Mesothelial cell of epicardium (in vitro differentiated cells): ENCODE data around the gene DECR2. TPM values are rescaled to one million over a fixed set of nuclear protein-coding genes. Genes with fewer than 3 reads are reported as not detected.

Source experiments
- DNase-seq, 2 experiments: peaks; one replicate each; pipeline ENCODE4 v3.0.0; 2021; ENCODE audit warnings: low spot score in 2 of 2; ENCODE audit not compliant: unreplicated experiment in 2 of 2
- H3K27ac Mint-ChIP-seq: 2 replicates; pipeline ENCODE4 v1.8.0; 2021; ENCODE audit warnings: mixed read lengths
- H3K27me3 Mint-ChIP-seq: 2 replicates; pipeline ENCODE4 v1.8.0; 2021; ENCODE audit warnings: low read depth, mixed read lengths
- H3K36me3 Mint-ChIP-seq: 2 replicates; pipeline ENCODE4 v1.8.0; 2021; ENCODE audit warnings: mixed read lengths
- H3K4me1 Mint-ChIP-seq: 2 replicates; pipeline ENCODE4 v1.8.0; 2021; ENCODE audit warnings: mixed read lengths
- H3K4me3 Mint-ChIP-seq: 2 replicates; pipeline ENCODE4 v1.8.0; 2021; ENCODE audit warnings: mild to moderate bottlenecking, moderate library complexity, mixed read lengths
- H3K9me3 Mint-ChIP-seq: 2 replicates; pipeline ENCODE4 v1.8.0; 2021; ENCODE audit warnings: mixed read lengths
- CTCF ChIP-seq: fragments of 200-600 bp; sonication (generic); IDR thresholded peaks from one replicate; pipeline ENCODE4 v1.5.0; 2021; ENCODE audit warnings: antibody characterized with exemption; ENCODE audit not compliant: unreplicated experiment
- total RNA-seq: library from RNA; stranded (reverse); gene quantifications from 3 replicates; pipeline ENCODE4 v1.2.1, GENCODE V29; 2021

The DECR2 gene
- total RNA-seq, 1 donor from 2014 or later: 35.4 TPM

GRCh38 chr16:369866-370436 is 31.7 kb upstream of the DECR2 start:
- Mint-ChIP-seq H3K9me3 (no peaks in the 10 kb centered on the region), H3K27me3 (no peaks in the 10 kb centered on the region), H3K4me1 (peaks cover 10% of the 10 kb centered on the region), H3K27ac (no peak overlapping the region), H3K36me3 (peaks cover 3% of the 10 kb centered on the region), H3K4me3 (peak overlapping the region; percentile 64)
- no peak for TF ChIP-seq CTCF
- no peak for DNase-seq

- peak; percentile 85 to 94 for DNase-seq
These were observed 31.2 kb upstream of the DECR2 start, which contains the start of gene MRPL28 for GRCh38 chr16:370443-370842. Gene MRPL28, minus strand, starts transcription at chr16:370538. Its CDS starts 320 bp downstream, at chr16:370218.

GRCh38 chr16:370979-371514 is 30.6 kb upstream of the DECR2 start:
- peak overlapping the region; percentile 96 for H3K27ac Mint-ChIP-seq

More at GRCh38 chr16:370443-370842, 31.2 kb upstream of the DECR2 start, which contains the start of gene MRPL28:
- Mint-ChIP-seq H3K27ac (peak within 1 kb of the TSS; percentile 96), H3K4me3 (peak within 1 kb of the TSS; percentile 91), H3K36me3 (peaks cover 3% of the 10 kb centered on the region), H3K9me3 (no peaks in the 10 kb centered on the region), H3K27me3 (no peaks in the 10 kb centered on the region), H3K4me1 (peaks cover 10% of the 10 kb centered on the region)
- no peak for TF ChIP-seq CTCF

GRCh38 chr16:371515-372301 is 30.0 kb upstream of the DECR2 start:
- Mint-ChIP-seq H3K9me3 (no peaks in the 10 kb centered on the region), H3K4me3 (peak overlapping the region; percentile 28), H3K27me3 (no peaks in the 10 kb centered on the region), H3K4me1 (peaks cover 10% of the 10 kb centered on the region), H3K36me3 (peaks cover 3% of the 10 kb centered on the region), H3K27ac (no peak overlapping the region)
- no peak for DNase-seq
- no peak for TF ChIP-seq CTCF

More at GRCh38 chr16:370979-371514, 30.6 kb upstream of the DECR2 start:
- DNase-seq: no peak
- H3K4me3 Mint-ChIP-seq: peak overlapping the region; percentile 91
- TF ChIP-seq CTCF: no peak
- H3K27me3 Mint-ChIP-seq: no peaks in the 10 kb centered on the region
- peaks cover 3% of the 10 kb centered on the region for H3K36me3 Mint-ChIP-seq
- no peaks in the 10 kb centered on the region for H3K9me3 Mint-ChIP-seq
- peaks cover 10% of the 10 kb centered on the region for H3K4me1 Mint-ChIP-seq

GRCh38 chr16:372302-372983 is 29.2 kb upstream of the DECR2 start:
- no peak for DNase-seq
- Mint-ChIP-seq H3K36me3 (no peaks in the 10 kb centered on the region), H3K9me3 (no peaks in the 10 kb centered on the region), H3K27ac (no peak overlapping the region), H3K4me3 (no peak overlapping the region), H3K27me3 (no peaks in the 10 kb centered on the region), H3K4me1 (peaks cover 10% of the 10 kb centered on the region)
- TF ChIP-seq CTCF: no peak
